ENCODE results near the gene WBP2. TPM values are rescaled to one million over a fixed set of nuclear protein-coding genes. Genes with fewer than 3 reads are reported as not detected.
A peak's percentile ranks its signal among the peaks of the same experiment; 100 is the strongest.

WBP2 gene
- total RNA-seq, 1 experiment from 2014 or later, result 132 TPM

- H3K4me1 ChIP-seq (ENCODE audit: control insufficient read depth in 1 of 2, insufficient read depth in 2 of 2, low read length in 2 of 2), result peaks cover 31 to 54% of the 10 kb centered on the region in 2 experiments
- H3K27me3 ChIP-seq (ENCODE audit: insufficient read depth, low read length), result no peaks in the 10 kb centered on the region
- H4K20me1 ChIP-seq (ENCODE audit: insufficient read depth), result no peaks in the 10 kb centered on the region
- H3K9me2 ChIP-seq (ENCODE audit: insufficient read depth), result no peaks in the 10 kb centered on the region
- RAD21 ChIA-PET (ENCODE audit: low non-redundant PET in 1 of 2, low total read pairs in 2 of 2, uncharacterized antibody in 2 of 2, unreplicated experiment in 2 of 2), result no interaction called here
- no peak overlapping the region for H2AFZ ChIP-seq (ENCODE audit: low read depth, low read length, poor library complexity, severe bottlenecking)
- DNase-seq (ENCODE audit: low read depth, low spot score) (no peak), ATAC-seq (no peak)
- no TSS peak for BruUV-seq (replicated peaks)
- no peak for TF ChIP-seq EZH2 (IDR thresholded peaks at IDR 0.05)
- no peak for TF ChIP-seq ZNF274 (IDR thresholded peaks at IDR 0.05; ENCODE audit: low read depth, low read length)
- no peak for TF ChIP-seq CEBPB (IDR thresholded peaks at IDR 0.05; ENCODE audit: low read depth)
- TF ChIP-seq RAD21 (IDR thresholded peaks at IDR 0.05; ENCODE audit: low read depth), result no peak
- no peak for TF ChIP-seq FOSL1 (IDR thresholded peaks at IDR 0.05; ENCODE audit: low read depth)
- TF ChIP-seq POLR2A (IDR thresholded peaks at IDR 0.05; ENCODE audit: borderline replicate concordance, extremely low read depth, insufficient read depth, insufficient read length), result no peak
- no peak for TF ChIP-seq SP1 (IDR thresholded peaks at IDR 0.05; ENCODE audit: low read depth)
- TF ChIP-seq ELF1 (IDR thresholded peaks at IDR 0.05; ENCODE audit: borderline replicate concordance, low read depth), result no peak
- TF ChIP-seq YY1 (IDR thresholded peaks at IDR 0.05; ENCODE audit: extremely low read depth, insufficient replicate concordance, low read depth, low read length), result no peak
- no peak for TF ChIP-seq CBX3 (IDR thresholded peaks at IDR 0.05; ENCODE audit: low read depth)
- TF ChIP-seq JUND (IDR thresholded peaks at IDR 0.05), result no peak
- no peak for TF ChIP-seq ATF3 (IDR thresholded peaks at IDR 0.05)
- TF ChIP-seq EZH2phosphoT487 (IDR thresholded peaks at IDR 0.05; ENCODE audit: borderline replicate concordance), result no peak
- TF ChIP-seq SRF (IDR thresholded peaks at IDR 0.05; ENCODE audit: low read depth), result no peak
- no peak for TF ChIP-seq POLR2AphosphoS5 (IDR thresholded peaks at IDR 0.05; ENCODE audit: low read depth, low read length)
- intact Hi-C loops (cut with micrococcal nuclease), result no loop called here
- H3K36me3 ChIP-seq (ENCODE audit: control insufficient read depth in 1 of 2, insufficient read depth in 2 of 2, low read length in 2 of 2), result peaks cover 25 to 27% of the 10 kb centered on the region in 2 experiments; a peak in 3 of 4 replicates
- CTCF ChIA-PET, result interaction anchor here (2.9 kb wide), 1 partner anchor 12 kb away, joined by 10 read pairs; no protein-coding TSS in a partner anchor
- H3K4me2 ChIP-seq (ENCODE audit: low read length), result no peak overlapping the region
- peaks cover 13% of the 10 kb centered on the region; the same call in 1 of the 2 replicates for H3K79me2 ChIP-seq (ENCODE audit: insufficient read depth, low read length)
- H3K9me3 ChIP-seq (ENCODE audit: control insufficient read depth in 1 of 2, insufficient read depth in 1 of 2, low read depth in 1 of 2, low read length in 2 of 2), result no peaks in the 10 kb centered on the region
- peak overlapping the region; percentile 3; the same call in 1 of the 2 replicates for H3K27ac ChIP-seq (ENCODE audit: low read depth, low read length)
- no peak overlapping the region for H3K9ac ChIP-seq (ENCODE audit: low read length)
- POLR2A ChIA-PET, result no interaction called here
- H3K4me3 ChIP-seq (replicated peaks in 1 of 2; ENCODE audit: low read depth in 1 of 2, low read length in 2 of 2), result no peak overlapping the region
Measured at GRCh38 chr17:75849279-75849646, 5.9 kb downstream of the WBP2 start.

All from HCT116 (cell line).